Lower leg skin (tissue), 3 donors: ENCODE data around the gene CCL13.

ENCODE experiments used
- POLR2A ChIP-seq, 2 donors: fragments of 450-650 bp; IDR thresholded peaks; one replicate each; pipeline ENCODE4 v1.6.1; 2016 to 2017; ENCODE audit warnings: antibody characterized with exemption in 2 of 2, mild to moderate bottlenecking in 1 of 2, moderate library complexity in 1 of 2
- TF ChIP-seq, protein P1 (sequence below), 3 donors: fragments of 450-650 bp; IDR thresholded peaks; one replicate each; pipeline ENCODE4 v1.5.1; 2016; ENCODE audit warnings: antibody characterized with exemption in 3 of 3, mild to moderate bottlenecking in 3 of 3, moderate library complexity in 2 of 3

DNA sequence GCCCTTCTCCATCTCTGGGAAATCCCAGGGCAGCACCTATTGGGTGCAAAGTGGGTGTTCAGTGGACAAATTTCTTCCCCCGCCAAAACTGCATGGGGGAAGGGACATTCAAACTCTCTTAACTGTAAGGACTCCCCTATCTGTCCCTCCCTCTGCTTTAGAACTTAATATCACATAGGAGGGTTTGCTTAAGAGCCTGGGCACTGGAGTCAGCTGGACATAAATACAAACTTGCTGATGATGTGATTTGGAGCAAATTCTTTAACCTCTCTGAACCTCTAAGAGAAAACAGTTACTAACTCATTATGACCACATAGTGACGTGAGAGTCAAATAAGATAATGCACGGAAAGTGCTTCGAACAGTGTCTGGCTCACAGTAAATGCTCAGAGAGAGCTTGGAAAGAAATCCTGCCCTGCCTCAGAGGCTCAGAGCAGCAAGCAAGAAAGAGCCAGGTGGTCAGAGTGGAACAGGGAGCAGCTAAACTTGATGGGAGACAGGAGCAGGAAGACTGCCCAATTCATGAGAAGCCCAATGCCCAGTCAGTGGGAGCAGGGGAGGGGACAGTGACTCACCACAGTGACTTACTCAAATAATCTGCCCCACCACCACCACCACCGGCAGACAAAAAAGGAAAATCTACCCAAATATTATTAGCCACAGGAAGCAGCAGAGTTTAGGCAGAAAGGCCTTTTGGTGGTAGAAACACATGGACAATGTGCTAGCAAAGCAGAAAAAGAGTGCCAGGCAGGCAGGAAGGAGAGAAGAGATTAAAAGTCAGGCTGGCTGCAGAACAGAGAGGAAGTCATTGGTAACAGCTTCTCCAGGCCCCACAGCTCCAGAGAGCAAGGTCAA lies 30.6 kb downstream of the CCL13 start:
- no peak for TF ChIP-seq POLR2A (IDR thresholded peaks at IDR 0.05)
- TF ChIP-seq, protein P1, sequence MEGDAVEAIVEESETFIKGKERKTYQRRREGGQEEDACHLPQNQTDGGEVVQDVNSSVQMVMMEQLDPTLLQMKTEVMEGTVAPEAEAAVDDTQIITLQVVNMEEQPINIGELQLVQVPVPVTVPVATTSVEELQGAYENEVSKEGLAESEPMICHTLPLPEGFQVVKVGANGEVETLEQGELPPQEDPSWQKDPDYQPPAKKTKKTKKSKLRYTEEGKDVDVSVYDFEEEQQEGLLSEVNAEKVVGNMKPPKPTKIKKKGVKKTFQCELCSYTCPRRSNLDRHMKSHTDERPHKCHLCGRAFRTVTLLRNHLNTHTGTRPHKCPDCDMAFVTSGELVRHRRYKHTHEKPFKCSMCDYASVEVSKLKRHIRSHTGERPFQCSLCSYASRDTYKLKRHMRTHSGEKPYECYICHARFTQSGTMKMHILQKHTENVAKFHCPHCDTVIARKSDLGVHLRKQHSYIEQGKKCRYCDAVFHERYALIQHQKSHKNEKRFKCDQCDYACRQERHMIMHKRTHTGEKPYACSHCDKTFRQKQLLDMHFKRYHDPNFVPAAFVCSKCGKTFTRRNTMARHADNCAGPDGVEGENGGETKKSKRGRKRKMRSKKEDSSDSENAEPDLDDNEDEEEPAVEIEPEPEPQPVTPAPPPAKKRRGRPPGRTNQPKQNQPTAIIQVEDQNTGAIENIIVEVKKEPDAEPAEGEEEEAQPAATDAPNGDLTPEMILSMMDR (IDR thresholded peaks at IDR 0.05) = no peak
